A549 (cell line): ENCODE results near the gene SGTA. TPM values are rescaled to one million over a fixed set of nuclear protein-coding genes. Genes with fewer than 3 reads are reported as not detected.

Experiments used
- ATAC-seq, 2 experiments: fragments of 200-7000 bp in 1 of 2; fragments of >200 bp in 1 of 2; cut with Nextera tagmentation in 1 of 2; cut with Tn5 transposase in 1 of 2; 3 replicates each; pipeline versions ENCODE4 v1.8.0 to v1.9.1; 2018 to 2020; ENCODE audit warnings: mild to moderate bottlenecking in 1 of 2, moderate library complexity in 1 of 2
- CTCF ChIA-PET: fragments of 300-600 bp; sonication (Branson Sonifier 250); formaldehyde crosslinking; extraction: SDS; loops from one replicate; lab custom pipeline; 2021; ENCODE audit warnings: antibody characterized with exemption, inconsistent platforms; lab: Yijun Ruan, JAX
- POLR2A ChIA-PET: fragments of 350-600 bp; formaldehyde crosslinking; extraction: SDS; loops from one replicate; lab custom pipeline; 2021; ENCODE audit warnings: antibody characterized with exemption, inconsistent platforms; lab: Yijun Ruan, JAX
- DNase-seq, 2 experiments: peaks; one replicate each; pipeline versions ENCODE4 v3.0.0 to v3.0.0-alpha.2; 2011 to 2016; ENCODE audit warnings: low read depth in 1 of 2, low spot score in 1 of 2
- FAIRE-seq: peaks from 2 replicates; lab custom pipeline; 2011; peaks lifted over from hg19 to GRCh38; lab: Jason Lieb, UNC
- H3K27ac ChIP-seq, 2 experiments: fragments of >200 bp; sonication (Bioruptor Twin); formaldehyde crosslinking; 3 replicates each; pipeline ENCODE4 v1.5.1; 2016 to 2017
- H3K4me1 ChIP-seq: fragments of >200 bp; sonication (Bioruptor Twin); formaldehyde crosslinking; 3 replicates; pipeline ENCODE4 v1.6.1; 2016
- H3K4me2 ChIP-seq: fragments of >200 bp; sonication (Bioruptor Twin); formaldehyde crosslinking; 3 replicates; pipeline ENCODE4 v1.6.1; 2016
- H3K4me3 ChIP-seq: fragments of >200 bp; sonication (Bioruptor Twin); formaldehyde crosslinking; 3 replicates; pipeline ENCODE4 v1.5.1; 2016
- H3K9me3 ChIP-seq: fragments of >200 bp; sonication (Bioruptor Twin); formaldehyde crosslinking; 3 replicates; pipeline ENCODE4 v1.6.1; 2016
- BHLHE40 ChIP-seq: IDR thresholded peaks from 2 replicates; pipeline ENCODE4 v1.6.1; 2012; ENCODE audit warnings: low read depth, low read length, inconsistent platforms
- CBX2 ChIP-seq: fragments of 200-600 bp; sonication (generic); IDR thresholded peaks from 2 replicates; pipeline ENCODE4 v1.6.1; 2016; ENCODE audit warnings: low read depth, mild to moderate bottlenecking, borderline replicate concordance
- EP300 ChIP-seq, 2 experiments: fragments of >200 bp; sonication (Bioruptor Twin); formaldehyde crosslinking; IDR thresholded peaks; 2 replicates in 1 of 2; 3 replicates in 1 of 2; pipeline ENCODE4 v1.6.1; 2016 to 2017
- FOSL2 ChIP-seq, 2 experiments: fragments of 450-650 bp in 1 of 2; fragments of >200 bp in 1 of 2; sonication (Bioruptor Twin) in 1 of 2; formaldehyde crosslinking; IDR thresholded peaks; 2 replicates each; pipeline versions ENCODE4 v1.5.0 to v1.6.1; 2016 to 2020; ENCODE audit warnings: mild to moderate bottlenecking in 1 of 2, moderate library complexity in 1 of 2
- GATA3 ChIP-seq: IDR thresholded peaks from 2 replicates; pipeline ENCODE4 v1.6.1; 2012; ENCODE audit warnings: borderline replicate concordance
- HDAC2 ChIP-seq: fragments of 200-600 bp; sonication (generic); IDR thresholded peaks from 2 replicates; pipeline ENCODE4 v1.6.1; 2016
- HEYL ChIP-seq: fragments of 250-450 bp; sonication (Bioruptor Pico); IDR thresholded peaks from 2 replicates; pipeline ENCODE4 v1.8.0; 2021; ENCODE audit warnings: mild to moderate bottlenecking, moderate library complexity
- HOXA7 ChIP-seq: fragments of 250-450 bp; sonication (Bioruptor Pico); IDR thresholded peaks from 2 replicates; pipeline ENCODE4 v1.5.0; 2020; ENCODE audit warnings: mild to moderate bottlenecking, moderate library complexity
- HOXB13 ChIP-seq: fragments of 250-450 bp; sonication (Bioruptor Pico); IDR thresholded peaks from 2 replicates; pipeline ENCODE4 v1.5.0; 2020; ENCODE audit warnings: low read depth, mild to moderate bottlenecking, moderate library complexity
- HOXB5 ChIP-seq: fragments of 250-450 bp; sonication (Bioruptor Pico); IDR thresholded peaks from 2 replicates; pipeline ENCODE4 v1.5.0; 2020; ENCODE audit warnings: mild to moderate bottlenecking, moderate library complexity
- JUNB ChIP-seq: fragments of >200 bp; sonication (Bioruptor Twin); formaldehyde crosslinking; IDR thresholded peaks from 2 replicates; pipeline ENCODE4 v1.6.1; 2016
- KDM5A ChIP-seq: fragments of 200-600 bp; sonication (generic); IDR thresholded peaks from 2 replicates; pipeline ENCODE4 v1.6.1; 2016; ENCODE audit warnings: antibody characterized with exemption, mild to moderate bottlenecking
- MAFK ChIP-seq: fragments of 450-650 bp; IDR thresholded peaks from 2 replicates; pipeline ENCODE4 v1.6.1; 2014; ENCODE audit not compliant: partially characterized antibody
- MAZ ChIP-seq: fragments of 150-350 bp; IDR thresholded peaks from 2 replicates; pipeline ENCODE4 v1.6.1; 2014; ENCODE audit warnings: antibody characterized with exemption, low read depth, low read length, borderline replicate concordance
- NR3C1 ChIP-seq: fragments of >200 bp; sonication (Bioruptor Twin); formaldehyde crosslinking; IDR thresholded peaks from 3 replicates; pipeline ENCODE4 v1.6.1; 2017
- RAD21 ChIP-seq, 2 experiments: fragments of >200 bp in 1 of 2; sonication (Bioruptor Twin) in 1 of 2; formaldehyde crosslinking in 1 of 2; IDR thresholded peaks in 1 of 2; conservative IDR thresholded peaks in 1 of 2; 2 replicates in 1 of 2; 3 replicates in 1 of 2; pipeline ENCODE4 v1.6.1; 2012 to 2018; ENCODE audit warnings: inconsistent platforms in 1 of 2
- RFX5 ChIP-seq: fragments of 450-650 bp; IDR thresholded peaks from 2 replicates; pipeline ENCODE4 v1.7.1; 2014; ENCODE audit warnings: antibody characterized with exemption, mild to moderate bottlenecking, moderate library complexity
- TP53 ChIP-seq: fragments of 250-450 bp; sonication (Bioruptor Pico); IDR thresholded peaks from 2 replicates; pipeline ENCODE4 v1.5.0; 2021; ENCODE audit warnings: mild to moderate bottlenecking, moderate library complexity
- ZC3H11A ChIP-seq: fragments of 450-650 bp; IDR thresholded peaks from 2 replicates; pipeline ENCODE4 v1.6.1; 2014; ENCODE audit warnings: antibody characterized with exemption, mild to moderate bottlenecking
- WGBS: methylation state at CpG from one replicate; pipeline ENCODE4 v1.1.6; 2017; ENCODE audit errors: missing lambda C conversion rate; 5-methylcytosine and 5-hydroxymethylcytosine counted together
- polyA plus RNA-seq, 4 experiments: library from polyadenylated mRNA; depleted of rRNA in 3 of 4; stranded (reverse); fragments of >200 nt; fragmentation: RNase III in 1 of 4; extraction: RNeasy Plus Mini Kit Qiagen cat#74134 plus additional on column Dnase treatment in 1 of 4; gene quantifications; 2 replicates in 3 of 4; 3 replicates in 1 of 4; pipeline ENCODE4 v1.2.3, GENCODE V29; 2011 to 2017
- TF ChIP-seq, protein P1 (sequence below): IDR thresholded peaks from 2 replicates; pipeline ENCODE4 v1.6.1; 2012
- TF ChIP-seq, protein P2 (sequence below): IDR thresholded peaks from 2 replicates; pipeline ENCODE4 v1.6.1; 2012; ENCODE audit warnings: low read depth, borderline replicate concordance
- TF ChIP-seq, protein P3 (sequence below): fragments of >200 bp; sonication (Bioruptor Twin); formaldehyde crosslinking; IDR thresholded peaks from 3 replicates; pipeline ENCODE4 v1.6.1; 2016
- TF ChIP-seq, protein P4 (sequence below): fragments of 450-650 bp; IDR thresholded peaks from 2 replicates; pipeline ENCODE4 v1.6.1; 2014; ENCODE audit warnings: antibody characterized with exemption

SGTA gene
- polyA plus RNA-seq, 2 of the 4 experiments (the other 2 are of a cell fraction): 39.1 to 48.0 TPM

DNA sequence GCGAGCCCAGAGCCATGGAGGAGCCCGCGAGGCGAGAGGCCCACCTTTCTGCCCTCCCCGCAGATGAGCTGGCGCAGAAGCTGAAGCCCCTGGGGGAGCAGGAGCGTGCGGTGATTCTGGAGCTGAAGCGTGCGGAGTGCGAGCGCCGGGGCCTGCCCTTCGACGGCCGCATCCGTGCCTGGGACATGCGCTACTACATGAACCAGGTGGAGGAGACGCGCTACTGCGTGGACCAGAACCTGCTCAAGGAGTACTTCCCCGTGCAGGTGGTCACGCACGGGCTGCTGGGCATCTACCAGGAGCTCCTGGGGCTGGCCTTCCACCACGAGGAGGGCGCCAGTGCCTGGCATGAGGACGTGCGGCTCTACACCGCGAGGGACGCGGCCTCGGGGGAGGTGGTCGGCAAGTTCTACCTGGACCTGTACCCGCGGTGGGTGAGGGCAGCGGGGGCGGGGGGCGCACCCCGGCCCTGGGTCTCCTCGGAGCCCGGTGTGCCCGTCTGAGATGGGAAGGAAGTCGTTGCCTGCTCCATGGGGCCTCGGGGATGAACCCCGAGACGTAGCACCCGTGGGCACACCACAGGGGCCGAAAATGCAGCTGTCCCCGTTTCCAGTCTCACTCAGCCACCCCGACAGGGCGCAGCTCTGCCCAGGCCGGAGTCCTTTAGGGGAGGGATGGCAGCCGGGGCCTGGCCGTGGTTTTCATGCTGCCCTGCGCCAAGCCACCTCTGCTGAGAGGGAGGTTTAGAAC lies 24.5 kb upstream of the SGTA start:
- H3K27ac ChIP-seq: no peak overlapping the region
- H3K9me3 ChIP-seq: no peaks in the 10 kb centered on the region
- DNase-seq (no peak), ATAC-seq (no peak), FAIRE-seq (no peak)
- H3K4me1 ChIP-seq: no peaks in the 10 kb centered on the region
- 97% methylated on average over 19 of the region's 56 CpGs for WGBS
- CTCF ChIA-PET: no interaction called here
- H3K4me2 ChIP-seq: no peak overlapping the region
- POLR2A ChIA-PET: no interaction called here
- TF ChIP-seq NR3C1: no peak
- no peak for TF ChIP-seq HOXB5 (CRISPR knock-in tag)
- TF ChIP-seq HOXA7 (CRISPR knock-in tag): no peak
- TF ChIP-seq, protein P1, sequence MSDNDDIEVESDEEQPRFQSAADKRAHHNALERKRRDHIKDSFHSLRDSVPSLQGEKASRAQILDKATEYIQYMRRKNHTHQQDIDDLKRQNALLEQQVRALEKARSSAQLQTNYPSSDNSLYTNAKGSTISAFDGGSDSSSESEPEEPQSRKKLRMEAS: no peak
- no peak overlapping the region for H3K4me3 ChIP-seq

DNA sequence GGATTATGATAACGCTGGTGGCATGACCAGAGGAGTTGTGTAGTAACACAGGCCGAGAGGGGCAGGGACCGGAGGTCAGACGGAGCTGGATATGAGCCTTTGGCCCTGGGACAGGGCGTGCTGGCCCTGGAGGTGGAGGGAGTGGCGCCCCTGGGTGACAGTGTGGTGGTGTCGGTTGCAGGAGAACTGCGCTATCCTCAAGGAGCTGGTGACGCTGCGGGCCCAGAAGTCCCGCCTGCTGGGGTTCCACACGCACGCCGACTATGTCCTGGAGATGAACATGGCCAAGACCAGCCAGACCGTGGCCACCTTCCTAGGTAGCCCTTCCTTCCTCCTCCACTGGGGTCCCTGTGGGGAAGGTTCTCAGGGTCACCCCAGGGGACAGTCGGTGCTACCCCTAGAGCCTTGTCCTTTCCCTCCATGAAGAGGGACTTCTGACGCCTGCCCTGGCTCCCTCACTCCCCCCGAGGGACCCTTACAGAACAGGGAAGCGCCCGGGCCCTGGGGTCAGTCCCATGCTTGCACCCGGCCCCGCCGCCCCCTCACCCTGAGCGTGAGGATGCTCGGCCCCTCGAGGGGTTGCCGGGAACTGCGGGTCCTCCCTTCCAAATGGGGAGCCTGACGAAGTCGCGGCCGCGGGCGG lies 23.8 kb upstream of the SGTA start:
- WGBS: 97% methylated on average over 11 of the region's 34 CpGs
- DNase-seq (no peak), ATAC-seq (no peak), FAIRE-seq (no peak)
- Histone ChIP-seq H3K4me2 (no peak overlapping the region), H3K9me3 (no peaks in the 10 kb centered on the region), H3K27ac (no peak overlapping the region), H3K4me1 (no peaks in the 10 kb centered on the region), H3K4me3 (no peak overlapping the region)
- POLR2A ChIA-PET: no interaction called here
- CTCF ChIA-PET: no interaction called here
- TF ChIP-seq HOXB13 (no peak), RFX5 (no peak), ZC3H11A (no peak), JUNB (no peak), HDAC2 (no peak), BHLHE40 (no peak), MAZ (no peak), CBX2 (no peak), RAD21 (conservative IDR thresholded peaks at IDR 0.05 in 1 of 2, IDR thresholded peaks at IDR 0.05 in 1 of 2) (no peak), MAFK (no peak), EP300 (IDR thresholded peaks at IDR 0.05) (no peak), KDM5A (no peak), TP53 (CRISPR knock-in tag) (no peak), FOSL2 (IDR thresholded peaks at IDR 0.05) (no peak), FOSL2 (CRISPR knock-in tag; IDR thresholded peaks at IDR 0.05) (no peak), GATA3 (no peak), HEYL (CRISPR knock-in tag) (no peak)
- TF ChIP-seq, protein P2, sequence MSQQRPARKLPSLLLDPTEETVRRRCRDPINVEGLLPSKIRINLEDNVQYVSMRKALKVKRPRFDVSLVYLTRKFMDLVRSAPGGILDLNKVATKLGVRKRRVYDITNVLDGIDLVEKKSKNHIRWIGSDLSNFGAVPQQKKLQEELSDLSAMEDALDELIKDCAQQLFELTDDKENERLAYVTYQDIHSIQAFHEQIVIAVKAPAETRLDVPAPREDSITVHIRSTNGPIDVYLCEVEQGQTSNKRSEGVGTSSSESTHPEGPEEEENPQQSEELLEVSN: no peak
- TF ChIP-seq, protein P3, sequence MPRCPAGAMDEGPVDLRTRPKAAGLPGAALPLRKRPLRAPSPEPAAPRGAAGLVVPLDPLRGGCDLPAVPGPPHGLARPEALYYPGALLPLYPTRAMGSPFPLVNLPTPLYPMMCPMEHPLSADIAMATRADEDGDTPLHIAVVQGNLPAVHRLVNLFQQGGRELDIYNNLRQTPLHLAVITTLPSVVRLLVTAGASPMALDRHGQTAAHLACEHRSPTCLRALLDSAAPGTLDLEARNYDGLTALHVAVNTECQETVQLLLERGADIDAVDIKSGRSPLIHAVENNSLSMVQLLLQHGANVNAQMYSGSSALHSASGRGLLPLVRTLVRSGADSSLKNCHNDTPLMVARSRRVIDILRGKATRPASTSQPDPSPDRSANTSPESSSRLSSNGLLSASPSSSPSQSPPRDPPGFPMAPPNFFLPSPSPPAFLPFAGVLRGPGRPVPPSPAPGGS: no peak
- TF ChIP-seq, protein P4, sequence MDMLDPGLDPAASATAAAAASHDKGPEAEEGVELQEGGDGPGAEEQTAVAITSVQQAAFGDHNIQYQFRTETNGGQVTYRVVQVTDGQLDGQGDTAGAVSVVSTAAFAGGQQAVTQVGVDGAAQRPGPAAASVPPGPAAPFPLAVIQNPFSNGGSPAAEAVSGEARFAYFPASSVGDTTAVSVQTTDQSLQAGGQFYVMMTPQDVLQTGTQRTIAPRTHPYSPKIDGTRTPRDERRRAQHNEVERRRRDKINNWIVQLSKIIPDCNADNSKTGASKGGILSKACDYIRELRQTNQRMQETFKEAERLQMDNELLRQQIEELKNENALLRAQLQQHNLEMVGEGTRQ: no peak
